WI38 (cell line): ENCODE data around the gene BLTP1.

Experiments
- H3K4me3 ChIP-seq: 2 replicates; pipeline ENCODE4 v1.5.1; 2011; ENCODE audit warnings: low read depth, mild to moderate bottlenecking, control low read depth, low read length
- TF ChIP-seq, protein P1 (sequence below): IDR thresholded peaks from 2 replicates; pipeline ENCODE4 v1.5.1; 2012; ENCODE audit warnings: low read depth, mild to moderate bottlenecking, control low read depth, low read length

Gene BLTP1

DNA sequence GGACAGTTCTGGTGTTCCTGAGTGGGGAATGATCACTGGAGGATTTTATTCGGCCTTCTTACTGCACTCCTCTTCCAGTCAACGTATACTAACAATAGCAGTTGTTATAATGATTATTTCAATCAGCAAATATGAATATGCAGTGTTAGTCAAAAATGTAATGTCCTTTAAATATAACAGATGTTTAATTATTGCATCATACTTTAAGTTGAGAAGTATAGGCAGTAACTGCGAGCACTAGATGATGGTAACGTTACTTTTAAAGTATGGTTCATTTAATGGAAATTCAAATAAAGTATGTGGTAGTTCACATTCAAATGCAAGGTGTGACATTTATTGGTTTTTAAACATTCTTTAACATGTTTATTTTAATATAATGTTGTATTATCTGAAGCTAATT is 5.5 kb upstream of the BLTP1 start:
- no peak overlapping the region for H3K4me3 ChIP-seq
- TF ChIP-seq, protein P1, sequence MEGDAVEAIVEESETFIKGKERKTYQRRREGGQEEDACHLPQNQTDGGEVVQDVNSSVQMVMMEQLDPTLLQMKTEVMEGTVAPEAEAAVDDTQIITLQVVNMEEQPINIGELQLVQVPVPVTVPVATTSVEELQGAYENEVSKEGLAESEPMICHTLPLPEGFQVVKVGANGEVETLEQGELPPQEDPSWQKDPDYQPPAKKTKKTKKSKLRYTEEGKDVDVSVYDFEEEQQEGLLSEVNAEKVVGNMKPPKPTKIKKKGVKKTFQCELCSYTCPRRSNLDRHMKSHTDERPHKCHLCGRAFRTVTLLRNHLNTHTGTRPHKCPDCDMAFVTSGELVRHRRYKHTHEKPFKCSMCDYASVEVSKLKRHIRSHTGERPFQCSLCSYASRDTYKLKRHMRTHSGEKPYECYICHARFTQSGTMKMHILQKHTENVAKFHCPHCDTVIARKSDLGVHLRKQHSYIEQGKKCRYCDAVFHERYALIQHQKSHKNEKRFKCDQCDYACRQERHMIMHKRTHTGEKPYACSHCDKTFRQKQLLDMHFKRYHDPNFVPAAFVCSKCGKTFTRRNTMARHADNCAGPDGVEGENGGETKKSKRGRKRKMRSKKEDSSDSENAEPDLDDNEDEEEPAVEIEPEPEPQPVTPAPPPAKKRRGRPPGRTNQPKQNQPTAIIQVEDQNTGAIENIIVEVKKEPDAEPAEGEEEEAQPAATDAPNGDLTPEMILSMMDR = no peak

DNA sequence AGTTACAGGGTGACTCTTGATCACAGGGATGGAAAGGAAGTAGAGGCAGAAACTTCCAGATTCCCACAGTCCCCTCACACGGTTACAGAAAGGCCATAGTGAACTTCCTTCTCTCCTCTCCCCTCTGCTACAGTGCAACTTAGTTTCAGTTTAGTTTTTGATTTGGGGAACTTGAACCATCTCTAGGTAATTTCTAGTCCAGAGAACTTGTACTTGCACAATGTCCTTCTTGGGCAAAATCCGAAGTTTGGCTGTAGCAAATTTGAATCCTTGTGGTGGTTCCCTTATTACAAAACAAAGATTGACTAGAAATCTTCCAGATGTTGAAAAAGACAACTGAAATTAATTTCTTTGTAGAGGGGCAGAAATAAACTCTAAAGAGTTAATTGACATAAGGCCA is 1.2 kb upstream of the BLTP1 start:
- H3K4me3 ChIP-seq = no peak overlapping the region
- TF ChIP-seq, protein P1 = no peak

DNA sequence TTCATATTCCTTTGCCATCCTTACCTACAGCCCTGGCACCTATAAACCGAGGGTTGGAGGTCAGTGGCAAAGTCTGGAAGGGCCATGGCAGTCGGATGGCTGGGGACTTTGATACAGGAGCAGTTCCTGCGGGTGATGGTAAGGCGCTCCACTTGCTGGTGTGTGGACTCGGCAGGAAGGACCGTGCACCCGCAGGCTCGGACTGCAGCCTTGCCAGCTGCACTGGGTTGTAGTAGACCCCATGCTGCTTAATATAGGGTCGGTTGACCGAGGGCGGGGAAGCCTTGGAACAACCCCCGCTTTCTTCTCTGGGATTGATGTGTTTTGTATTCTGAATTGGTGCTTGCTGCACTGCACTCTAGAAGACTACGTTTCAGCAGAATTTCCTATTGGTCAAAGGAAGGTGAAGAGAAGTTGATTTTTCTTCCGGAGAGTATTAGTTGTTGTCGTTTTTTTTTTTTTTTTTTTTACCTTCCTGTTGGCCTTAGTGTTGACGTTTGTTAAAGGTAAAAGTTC is 638 bp downstream of the BLTP1 start:
- TF ChIP-seq, protein P1 = no peak
- peak overlapping the region; percentile 97 for H3K4me3 ChIP-seq

DNA sequence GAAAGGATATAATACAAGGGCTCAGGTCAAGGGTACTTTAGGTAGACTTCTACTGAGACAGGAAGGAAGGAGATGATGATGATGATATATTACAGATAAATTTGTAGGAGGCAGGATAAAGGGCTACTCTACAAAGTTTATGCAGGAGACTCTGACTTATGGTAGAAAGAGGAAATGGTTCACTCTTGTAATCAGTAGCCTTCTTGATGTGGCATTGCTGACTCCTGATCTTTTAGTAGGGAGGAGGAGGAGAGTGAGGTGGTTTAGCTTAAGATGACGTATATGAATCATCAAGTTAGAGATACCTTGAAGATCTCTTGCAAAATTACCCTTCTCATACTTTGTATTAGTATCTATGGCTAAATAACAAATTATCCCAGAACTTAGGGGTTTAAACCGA is 4.7 kb downstream of the BLTP1 start:
- TF ChIP-seq, protein P1 = no peak

GRCh38 chr4:122163301-122163700 is 11.2 kb downstream of the BLTP1 start:
- TF ChIP-seq, protein P1 = no peak
- H3K4me3 ChIP-seq = no peak overlapping the region

More for the DNA sequence above, 4.7 kb downstream of the BLTP1 start:
- no peak overlapping the region for H3K4me3 ChIP-seq

DNA sequence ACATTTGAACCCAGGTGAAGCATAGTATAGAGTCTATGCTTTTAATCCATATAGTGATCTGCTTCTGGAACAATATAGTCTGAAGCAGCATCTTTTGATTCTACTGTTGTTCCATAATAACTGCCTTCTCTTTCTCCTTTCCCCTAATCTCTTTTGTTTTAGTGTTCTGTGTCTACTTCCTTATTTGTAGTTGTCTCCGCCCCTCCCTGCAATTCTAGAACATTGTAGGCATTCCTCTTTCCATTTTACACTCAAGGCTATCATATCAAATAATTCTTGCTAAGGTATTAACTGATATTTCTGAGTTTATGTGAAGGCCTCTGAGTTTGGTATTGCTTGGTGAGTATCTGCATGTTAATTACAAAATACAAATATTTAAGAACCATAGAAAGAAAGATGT is 11.6 kb downstream of the BLTP1 start:
- TF ChIP-seq, protein P1 = no peak
- no peak overlapping the region for H3K4me3 ChIP-seq

- TF ChIP-seq, protein P1 = no peak
- H3K4me3 ChIP-seq = no peak overlapping the region
Measured at GRCh38 chr4:122167369-122167768, 15.2 kb downstream of the BLTP1 start.
